DMS79 (cell line): ENCODE measurements around the gene EQTN.
"Not testable (repeated sequence)": the region's sequence is repeated elsewhere in the genome, so short reads cannot be mapped to it uniquely, and the experiment has no call there.

Experiments
- DNase-seq: peaks from one replicate; lab custom pipeline; 2025; lab: John Stamatoyannopoulos, UW

The EQTN gene

DNA sequence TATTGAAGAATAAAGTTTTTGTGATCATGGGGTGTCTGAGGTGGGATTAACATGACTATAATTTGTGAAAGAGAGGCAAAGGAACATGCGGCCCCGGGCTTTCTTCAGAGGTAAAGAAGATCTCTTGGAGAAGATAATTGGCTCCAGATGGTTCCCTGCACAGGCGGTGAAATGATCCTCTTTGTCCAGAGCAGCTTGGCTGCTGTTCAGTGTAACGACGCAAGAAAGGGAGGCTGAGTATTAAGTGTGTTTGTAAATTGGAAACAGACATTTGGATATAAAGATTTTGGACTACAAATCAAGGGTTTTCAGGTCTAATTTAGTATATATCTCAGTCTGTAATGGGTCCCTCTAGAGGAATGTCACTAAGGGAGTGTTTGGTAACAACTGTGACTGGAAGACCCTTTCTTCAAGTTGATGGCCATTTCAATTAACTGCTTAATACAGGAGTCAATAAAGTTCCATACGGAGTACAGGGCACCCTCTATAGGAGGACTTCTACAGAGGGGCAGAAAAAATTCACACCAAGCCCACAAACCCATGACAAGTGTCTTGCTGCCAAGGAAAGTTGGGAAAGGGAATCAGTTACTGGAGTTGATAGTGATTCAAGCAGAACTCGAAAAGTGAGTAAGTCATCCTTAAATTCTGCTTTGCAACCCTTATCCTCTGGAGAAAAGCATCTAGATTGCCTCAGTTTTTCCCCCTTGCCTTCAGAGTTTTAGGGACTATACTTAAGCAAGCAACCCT is 4.1 kb downstream of the EQTN start:
- DNase-seq, result no peak

DNA sequence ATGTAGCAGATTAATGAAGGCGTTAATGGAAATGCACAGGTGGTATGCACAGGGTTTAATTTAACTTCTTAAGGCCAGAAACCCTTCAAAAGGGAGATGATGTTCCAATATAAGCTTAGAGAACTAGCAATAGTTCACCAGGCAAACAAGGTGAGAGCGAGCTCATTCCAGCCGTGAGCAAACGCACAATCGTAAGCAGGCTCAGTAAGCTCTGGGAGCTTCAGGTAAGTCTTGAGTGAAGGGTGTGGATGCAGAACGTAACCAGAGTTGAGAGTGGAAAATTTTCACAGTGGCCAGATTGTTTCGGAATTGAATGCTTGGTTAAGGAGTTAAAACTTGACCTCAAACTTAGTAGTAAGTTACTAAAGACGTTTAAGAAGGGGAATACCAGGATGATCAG is 5.7 kb downstream of the EQTN start:
- DNase-seq, result no peak

DNA sequence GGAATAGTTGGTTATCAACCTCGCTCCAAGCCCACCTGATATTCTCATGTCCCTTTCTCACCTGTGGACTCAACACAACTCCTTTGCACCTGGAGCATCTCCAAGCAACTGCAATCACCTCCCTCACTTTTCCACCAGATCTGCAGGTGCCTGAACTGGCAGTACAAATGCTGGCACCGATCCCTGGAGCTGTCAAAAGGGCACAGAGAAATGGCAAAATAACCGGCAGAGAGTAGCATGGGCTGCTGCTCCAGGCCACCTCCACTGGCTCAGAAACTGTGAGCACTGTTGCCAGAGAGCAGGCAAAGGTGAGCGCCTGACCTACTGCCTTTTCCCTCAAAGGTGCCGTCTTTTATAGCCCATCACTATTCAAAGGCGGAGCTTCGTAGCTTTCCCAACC is 14.7 kb downstream of the EQTN start:
- DNase-seq, result no peak

DNA sequence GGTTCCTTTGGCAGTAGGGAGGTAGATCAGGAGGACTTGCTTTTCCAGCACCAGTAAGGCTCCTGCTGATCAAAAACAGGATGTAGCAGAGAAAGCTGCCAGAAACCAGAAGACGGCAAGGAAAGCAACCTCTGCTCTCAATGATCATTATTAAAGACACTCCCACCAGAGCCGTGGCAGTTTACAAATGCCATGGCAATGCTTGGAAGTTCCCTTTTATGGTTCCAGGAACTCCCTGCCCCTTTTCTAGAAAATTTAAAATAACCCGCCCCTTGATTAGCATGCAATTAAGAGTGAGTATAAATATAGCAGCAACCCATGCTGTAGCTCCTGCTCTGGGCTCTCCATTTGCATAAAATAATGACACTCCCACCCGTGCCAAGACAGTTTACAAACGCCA is 16.1 kb downstream of the EQTN start:
- no peak for DNase-seq

DNA sequence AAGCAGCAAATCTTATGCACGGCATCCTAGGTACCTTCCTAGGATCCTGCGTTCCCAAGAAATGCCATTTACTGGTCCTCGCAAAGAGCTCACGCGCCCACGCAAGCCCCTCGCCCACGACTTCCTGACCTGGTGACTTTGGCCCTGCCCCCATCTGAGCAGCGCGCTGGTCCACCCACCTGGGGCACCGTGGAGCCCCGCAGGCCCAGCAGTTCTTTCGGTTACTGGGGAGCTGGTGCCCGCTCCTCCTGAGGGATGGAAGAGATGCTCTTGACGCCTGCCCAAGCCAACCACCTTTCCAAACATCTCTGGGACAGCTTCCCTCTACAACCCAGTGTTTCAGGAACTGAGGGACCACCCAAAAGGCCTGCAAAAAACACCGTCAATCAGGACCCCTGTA is 16.7 kb downstream of the EQTN start:
- no peak for DNase-seq

DNA sequence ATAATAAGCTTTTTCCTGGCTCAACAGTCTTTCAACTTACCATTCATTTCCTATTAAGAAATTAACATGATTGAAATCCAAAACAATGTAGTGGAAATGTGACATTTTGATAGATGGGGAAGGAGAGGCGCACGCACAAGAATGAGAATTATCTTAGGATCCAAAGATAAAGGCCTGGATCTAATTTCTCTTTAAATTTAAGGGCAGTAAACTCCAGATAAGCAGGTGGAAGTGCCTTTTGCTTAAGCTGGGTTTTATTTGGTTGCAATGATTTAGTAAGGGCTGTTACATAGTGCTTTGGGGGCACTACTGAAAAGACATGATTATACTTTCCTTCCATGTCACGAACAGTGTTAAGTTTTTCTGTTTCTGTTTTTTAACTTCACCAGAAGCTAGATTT is 17.3 kb downstream of the EQTN start:
- no peak for DNase-seq

DNA sequence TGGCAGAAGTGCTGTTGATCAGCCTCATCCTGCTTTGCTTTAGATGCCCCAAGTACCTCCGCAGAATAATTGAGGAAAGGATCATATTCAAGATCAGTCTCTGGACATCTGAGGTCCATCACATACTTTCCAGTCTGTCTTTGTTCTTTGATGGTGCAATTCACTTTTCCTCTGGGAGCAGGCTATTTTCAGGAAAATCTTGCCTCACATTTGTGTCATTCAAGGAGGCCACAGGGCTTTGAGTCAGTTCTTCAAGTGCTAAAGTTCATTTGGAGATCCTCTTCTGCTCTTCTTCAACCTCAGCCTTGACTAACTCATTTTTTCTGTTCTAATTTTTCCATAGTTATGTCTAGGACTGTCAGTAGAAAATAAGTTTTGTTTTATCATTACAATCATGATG is 18.6 kb downstream of the EQTN start:
- DNase-seq, result no peak

DNA sequence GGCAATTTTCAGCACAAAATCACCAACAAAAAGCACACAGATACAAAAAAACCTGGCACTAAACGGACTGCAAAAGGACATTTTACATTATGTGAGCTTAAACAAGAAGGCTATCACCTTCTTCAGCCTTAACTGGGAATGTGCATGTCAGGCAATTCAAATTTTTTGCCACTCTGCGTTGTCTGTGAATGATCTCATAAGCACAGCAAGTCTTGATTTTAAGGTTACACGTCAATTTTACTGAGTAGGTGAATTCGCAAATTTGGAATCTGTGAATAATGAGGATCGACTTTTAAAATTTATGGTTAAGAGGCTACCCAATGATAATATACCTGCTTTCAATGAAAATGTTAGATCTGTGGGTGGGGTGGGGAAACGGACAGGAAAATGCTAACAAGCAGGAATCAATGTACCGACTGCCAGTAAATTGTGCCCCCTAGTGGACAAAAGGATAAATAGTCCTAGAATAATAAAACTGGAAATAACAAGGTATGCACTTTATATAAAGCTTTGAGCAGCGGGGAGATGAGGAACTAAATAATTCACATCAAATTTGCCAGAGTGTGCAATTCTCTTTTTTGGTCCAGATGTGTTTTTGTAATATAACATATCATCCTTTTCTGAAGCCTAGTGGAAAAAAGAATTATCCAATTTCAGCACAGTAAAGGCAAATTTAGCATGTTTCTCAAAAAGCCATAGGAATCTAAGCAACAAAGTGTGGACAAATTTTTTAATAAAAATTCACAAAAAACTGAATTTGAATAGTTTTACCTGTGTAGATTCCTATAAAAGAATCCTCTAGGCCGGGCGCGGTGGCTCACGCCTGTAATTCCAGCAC is 20.5 kb downstream of the EQTN start:
- peak; percentile 7 for DNase-seq

DNA sequence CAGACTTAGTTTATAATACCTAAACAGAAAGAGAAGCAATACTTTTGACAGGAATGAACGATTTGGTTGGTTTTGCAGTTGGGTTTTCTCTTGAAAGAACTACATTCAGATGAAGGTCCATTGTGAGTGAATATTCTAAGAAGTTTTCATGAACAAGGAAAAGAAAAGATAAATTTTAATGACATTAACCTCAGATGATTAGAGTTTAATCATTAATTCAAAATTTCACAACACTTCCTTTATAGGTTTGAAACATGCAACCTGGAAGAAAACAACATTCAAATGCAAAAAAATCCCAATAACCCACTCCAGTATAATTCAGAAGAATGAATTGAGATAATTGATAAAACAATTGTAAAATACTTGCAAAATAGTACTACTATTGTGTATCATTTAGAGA is 23.8 kb downstream of the EQTN start:
- no peak for DNase-seq

DNA sequence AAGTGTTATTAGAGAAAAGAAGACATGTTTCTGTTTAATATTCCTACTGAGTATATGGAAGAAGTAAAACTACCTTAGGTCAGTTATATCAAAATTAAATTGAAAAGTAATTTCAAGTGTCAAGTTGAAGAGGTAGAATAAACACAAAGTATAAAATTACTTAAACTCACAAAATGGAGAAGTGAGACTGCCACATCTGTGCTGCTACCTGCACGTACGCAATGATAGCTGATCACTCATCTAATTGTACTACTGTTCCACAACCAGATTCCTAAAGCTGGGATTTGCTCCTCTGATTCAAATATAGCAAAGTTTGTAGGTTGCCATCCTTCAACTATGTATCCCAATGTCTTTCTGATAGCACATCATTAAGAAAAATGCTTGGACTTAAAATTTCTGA is 24.8 kb downstream of the EQTN start:
- no peak for DNase-seq

DNA sequence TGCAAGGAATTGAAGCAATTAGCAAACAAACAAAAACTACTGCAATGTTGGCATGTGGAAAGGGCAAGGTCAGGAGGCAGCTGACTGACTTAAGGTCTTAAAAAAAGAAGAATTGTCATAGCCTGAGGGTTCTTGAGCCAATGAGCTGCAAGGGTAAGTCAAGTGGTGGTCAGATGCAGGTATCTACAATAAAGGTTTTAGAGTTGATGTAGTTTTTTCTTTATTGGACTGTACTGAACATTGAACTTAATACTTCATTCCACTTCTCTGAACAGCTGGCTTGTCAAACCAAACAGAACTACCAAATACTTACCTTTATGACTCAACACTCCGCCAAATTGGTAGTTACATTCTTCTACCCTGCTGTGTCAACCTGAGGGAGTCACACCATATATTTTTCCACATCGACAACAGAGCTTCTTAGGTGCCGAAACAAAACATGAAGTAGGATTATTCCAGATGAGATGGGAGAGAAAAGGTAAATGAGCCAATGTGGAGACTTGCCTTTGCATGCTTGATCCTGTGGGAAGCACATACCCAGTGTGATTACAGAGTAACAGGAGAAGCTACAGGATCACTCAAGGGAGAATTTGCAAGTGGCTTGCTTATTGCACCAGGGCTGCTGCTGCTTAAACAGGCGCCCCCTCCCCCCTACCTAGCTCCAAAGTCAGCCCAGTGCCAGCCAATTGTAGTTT is 35.3 kb downstream of the EQTN start:
- no peak for DNase-seq

DNA sequence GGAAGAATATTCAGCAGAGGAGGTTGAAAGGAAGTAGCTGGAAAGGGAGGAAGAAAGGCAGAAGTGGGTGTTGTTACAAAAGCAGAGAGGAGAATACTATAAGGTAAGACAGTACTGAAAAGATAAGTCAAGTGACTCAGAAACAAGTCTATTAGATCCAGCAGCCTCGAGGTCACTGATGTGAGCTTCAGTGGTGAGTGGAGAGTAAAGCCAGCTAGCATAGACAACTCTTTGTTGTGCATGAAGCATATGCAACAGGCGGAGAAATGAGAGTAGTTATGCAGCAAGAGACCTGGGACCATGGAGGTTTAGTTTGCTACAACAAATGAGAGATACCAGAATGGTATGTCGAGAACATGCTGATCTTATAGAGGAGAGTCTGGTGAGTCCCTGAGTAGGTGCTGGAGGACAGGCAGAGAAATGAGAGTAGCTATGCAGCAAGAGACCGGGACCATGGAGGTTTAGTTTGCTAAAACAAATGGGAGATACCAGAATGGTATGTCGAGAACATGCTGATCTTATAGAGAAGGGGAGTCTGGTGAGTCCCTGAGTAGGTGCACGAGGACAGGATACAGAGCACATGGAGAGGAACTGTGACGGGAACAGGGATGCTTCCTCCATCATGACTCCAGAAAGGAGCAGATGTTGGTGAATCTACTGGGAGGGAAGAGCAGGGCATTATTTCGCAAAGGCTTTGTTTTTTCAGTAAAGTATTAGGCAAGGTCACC is 36.0 kb downstream of the EQTN start:
- no peak for DNase-seq

DNA sequence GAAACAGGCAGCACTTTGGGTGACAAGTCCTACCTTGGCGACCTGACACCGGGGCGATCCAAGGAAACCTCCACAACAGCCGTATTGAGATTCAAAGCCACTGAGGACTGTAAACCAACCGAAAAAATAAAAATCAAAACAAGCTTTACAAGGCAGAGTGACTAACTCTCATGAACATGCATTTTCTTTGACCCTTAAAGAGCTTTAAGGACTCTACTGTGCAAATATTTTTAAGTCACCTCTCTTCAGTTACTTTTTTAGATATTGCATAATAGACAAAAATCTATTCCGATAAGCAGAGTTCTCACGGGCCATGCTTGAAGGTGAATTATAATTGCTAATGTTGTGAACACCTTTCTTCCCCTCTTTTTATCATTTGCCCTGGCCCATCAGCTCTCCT is 38.3 kb downstream of the EQTN start:
- no peak for DNase-seq

DNA sequence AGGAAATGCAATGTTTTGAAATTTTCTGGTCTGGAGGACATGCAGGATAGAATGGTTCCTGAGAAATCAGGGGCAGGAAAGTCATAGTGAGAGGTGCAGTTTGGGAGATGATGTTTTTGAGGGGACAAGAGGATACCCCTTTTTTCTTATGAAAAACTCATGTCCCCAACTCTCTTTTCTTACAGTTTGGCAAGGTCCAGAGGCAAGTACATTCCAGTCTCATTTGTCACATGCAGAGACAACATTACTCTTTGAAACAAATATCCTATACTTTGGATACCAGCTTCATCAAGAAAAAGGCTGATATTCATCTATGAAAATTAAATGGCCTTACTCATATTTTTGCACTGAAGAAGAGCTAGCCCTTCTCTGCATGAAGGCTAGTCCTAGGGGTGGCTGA is 48.2 kb downstream of the EQTN start:
- DNase-seq, result no peak

DNA sequence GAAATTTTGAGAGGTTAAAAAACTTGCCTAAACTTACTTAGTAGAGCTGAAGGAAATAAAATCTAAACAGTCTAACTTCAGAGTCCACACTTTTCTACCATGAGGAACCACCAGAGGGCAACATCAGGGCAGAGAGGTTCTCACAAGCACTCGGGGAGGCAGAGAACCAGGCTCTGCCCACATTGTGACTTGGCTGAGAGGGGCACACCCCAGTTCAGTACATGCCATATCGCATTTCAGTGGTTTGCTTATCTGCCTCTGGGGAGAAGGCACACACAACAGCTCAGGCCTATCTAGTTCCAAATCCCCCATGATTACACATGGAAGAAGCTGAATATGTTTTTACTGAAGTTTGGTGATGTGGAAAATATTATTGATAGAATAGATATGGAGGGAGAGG is 49.2 kb downstream of the EQTN start:
- no peak for DNase-seq

DNA sequence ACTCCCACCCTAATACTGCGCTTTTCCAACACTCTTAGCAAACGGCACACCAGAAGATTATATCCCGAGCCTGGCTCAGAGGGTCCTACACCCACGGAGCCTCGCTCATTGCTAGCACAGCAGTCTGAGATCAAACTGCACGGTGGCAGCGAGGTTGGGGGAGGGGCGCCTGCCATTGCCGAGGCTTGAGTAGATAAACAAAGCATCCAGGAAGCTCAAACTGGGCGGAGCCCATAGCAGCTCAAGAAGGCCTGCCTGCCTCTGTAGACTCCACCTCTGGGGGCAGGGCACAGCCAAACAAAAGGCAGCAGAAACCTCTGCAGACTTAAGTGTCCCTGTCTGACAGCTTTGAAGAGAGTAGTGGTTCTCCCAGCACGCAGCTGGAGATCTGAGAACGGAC is 57.3 kb downstream of the EQTN start:
- not testable (repeated sequence) for DNase-seq
